Sigmoid colon (tissue), 4 donors: ENCODE measurements around the gene HMOX1.

Experiments used
- POLR2AphosphoS5 ChIP-seq, 4 donors: sonication (generic); formaldehyde crosslinking; IDR thresholded peaks; one replicate each; pipeline ENCODE4 v1.6.1; 2017; ENCODE audit warnings: antibody characterized with exemption in 4 of 4
- TF ChIP-seq, protein P1 (sequence below), 4 experiments: fragments of 450-650 bp in 3 of 4; fragments of 200-600 bp in 1 of 4; IDR thresholded peaks; one replicate each; pipeline ENCODE4 v1.5.1; 2016 to 2019; ENCODE audit warnings: antibody characterized with exemption in 4 of 4, mild to moderate bottlenecking in 3 of 4, moderate library complexity in 2 of 4

DNA sequence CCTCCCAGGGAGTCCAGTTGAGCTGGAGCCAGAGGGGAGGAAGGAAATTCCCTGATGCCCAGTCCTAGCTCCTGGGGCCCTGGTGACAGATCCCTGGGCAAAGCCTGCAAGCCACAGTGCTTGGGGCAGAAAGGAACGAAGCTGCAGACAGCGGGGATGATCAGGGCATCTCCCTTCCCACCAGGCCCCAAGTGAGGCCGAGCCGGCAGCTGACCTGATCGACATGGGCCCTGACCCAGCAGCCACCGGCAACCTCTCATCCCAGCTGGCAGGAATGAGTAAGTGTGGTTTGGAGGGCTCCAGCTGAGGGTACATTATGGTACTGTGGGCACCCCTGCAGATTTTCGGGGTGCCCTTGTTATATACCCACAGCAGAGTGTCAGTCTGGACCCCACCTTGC, 47.7 kb upstream of the HMOX1 start:
- no peak for TF ChIP-seq POLR2AphosphoS5 (IDR thresholded peaks at IDR 0.05)
- TF ChIP-seq, protein P1, sequence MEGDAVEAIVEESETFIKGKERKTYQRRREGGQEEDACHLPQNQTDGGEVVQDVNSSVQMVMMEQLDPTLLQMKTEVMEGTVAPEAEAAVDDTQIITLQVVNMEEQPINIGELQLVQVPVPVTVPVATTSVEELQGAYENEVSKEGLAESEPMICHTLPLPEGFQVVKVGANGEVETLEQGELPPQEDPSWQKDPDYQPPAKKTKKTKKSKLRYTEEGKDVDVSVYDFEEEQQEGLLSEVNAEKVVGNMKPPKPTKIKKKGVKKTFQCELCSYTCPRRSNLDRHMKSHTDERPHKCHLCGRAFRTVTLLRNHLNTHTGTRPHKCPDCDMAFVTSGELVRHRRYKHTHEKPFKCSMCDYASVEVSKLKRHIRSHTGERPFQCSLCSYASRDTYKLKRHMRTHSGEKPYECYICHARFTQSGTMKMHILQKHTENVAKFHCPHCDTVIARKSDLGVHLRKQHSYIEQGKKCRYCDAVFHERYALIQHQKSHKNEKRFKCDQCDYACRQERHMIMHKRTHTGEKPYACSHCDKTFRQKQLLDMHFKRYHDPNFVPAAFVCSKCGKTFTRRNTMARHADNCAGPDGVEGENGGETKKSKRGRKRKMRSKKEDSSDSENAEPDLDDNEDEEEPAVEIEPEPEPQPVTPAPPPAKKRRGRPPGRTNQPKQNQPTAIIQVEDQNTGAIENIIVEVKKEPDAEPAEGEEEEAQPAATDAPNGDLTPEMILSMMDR (IDR thresholded peaks at IDR 0.05): no peak
